SHP77 treated with DMSO at 0.1 percent for 48 hours (cell line): ENCODE results near the gene SNAPC4.
A peak's percentile ranks its signal among the peaks of the same experiment; 100 is the strongest.

Experiments
- DNase-seq: peaks from one replicate; lab custom pipeline; 2025; lab: John Stamatoyannopoulos, UW

SNAPC4 gene, protein sequence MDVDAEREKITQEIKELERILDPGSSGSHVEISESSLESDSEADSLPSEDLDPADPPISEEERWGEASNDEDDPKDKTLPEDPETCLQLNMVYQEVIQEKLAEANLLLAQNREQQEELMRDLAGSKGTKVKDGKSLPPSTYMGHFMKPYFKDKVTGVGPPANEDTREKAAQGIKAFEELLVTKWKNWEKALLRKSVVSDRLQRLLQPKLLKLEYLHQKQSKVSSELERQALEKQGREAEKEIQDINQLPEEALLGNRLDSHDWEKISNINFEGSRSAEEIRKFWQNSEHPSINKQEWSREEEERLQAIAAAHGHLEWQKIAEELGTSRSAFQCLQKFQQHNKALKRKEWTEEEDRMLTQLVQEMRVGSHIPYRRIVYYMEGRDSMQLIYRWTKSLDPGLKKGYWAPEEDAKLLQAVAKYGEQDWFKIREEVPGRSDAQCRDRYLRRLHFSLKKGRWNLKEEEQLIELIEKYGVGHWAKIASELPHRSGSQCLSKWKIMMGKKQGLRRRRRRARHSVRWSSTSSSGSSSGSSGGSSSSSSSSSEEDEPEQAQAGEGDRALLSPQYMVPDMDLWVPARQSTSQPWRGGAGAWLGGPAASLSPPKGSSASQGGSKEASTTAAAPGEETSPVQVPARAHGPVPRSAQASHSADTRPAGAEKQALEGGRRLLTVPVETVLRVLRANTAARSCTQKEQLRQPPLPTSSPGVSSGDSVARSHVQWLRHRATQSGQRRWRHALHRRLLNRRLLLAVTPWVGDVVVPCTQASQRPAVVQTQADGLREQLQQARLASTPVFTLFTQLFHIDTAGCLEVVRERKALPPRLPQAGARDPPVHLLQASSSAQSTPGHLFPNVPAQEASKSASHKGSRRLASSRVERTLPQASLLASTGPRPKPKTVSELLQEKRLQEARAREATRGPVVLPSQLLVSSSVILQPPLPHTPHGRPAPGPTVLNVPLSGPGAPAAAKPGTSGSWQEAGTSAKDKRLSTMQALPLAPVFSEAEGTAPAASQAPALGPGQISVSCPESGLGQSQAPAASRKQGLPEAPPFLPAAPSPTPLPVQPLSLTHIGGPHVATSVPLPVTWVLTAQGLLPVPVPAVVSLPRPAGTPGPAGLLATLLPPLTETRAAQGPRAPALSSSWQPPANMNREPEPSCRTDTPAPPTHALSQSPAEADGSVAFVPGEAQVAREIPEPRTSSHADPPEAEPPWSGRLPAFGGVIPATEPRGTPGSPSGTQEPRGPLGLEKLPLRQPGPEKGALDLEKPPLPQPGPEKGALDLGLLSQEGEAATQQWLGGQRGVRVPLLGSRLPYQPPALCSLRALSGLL (N-terminal part only)

DNA sequence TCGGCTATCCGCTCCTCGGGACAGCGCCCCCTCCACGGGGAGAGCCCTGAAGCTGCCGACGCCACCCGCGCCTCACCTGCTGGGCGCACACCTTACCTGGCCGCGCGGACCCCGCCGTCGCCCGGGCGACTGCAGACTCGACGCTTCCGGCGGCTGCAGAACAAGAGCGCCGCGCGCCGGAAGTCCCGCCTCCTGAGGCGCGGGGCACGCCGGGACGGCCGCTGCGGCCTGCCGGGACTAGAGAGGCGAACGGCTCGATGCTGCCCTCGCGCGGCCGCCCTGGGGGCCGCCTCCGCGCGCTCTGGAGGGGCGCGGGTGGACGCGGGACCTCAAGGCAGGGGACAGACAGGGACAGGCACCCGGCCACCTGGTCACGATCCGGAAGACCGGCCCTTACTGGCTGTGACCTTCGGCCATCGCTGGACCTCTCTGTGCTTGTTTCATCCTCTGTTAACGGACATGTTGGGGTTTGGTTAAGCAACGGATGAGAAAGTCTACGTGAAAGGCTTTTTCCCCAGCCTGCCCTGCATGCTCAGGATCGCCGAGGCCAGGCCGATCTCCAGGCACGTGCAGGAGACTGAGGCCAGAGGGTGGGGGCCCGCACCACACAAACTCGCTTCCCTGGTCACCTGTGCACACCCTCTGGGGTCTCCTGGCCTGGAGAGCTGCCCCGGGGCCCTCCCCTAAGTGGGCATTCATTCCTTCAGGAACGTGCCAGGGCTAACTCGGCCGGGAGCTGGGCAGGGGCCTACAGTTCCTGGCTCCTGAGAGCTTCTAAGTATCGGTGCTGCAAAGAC, at the start of gene SNAPC4:
TSS of gene SNAPC4 (minus strand) at position 133 of the 797 bp plus-strand sequence. CDS start 1,742 bp downstream, outside the sequence.
- DNase-seq: peak; percentile 58

DNA sequence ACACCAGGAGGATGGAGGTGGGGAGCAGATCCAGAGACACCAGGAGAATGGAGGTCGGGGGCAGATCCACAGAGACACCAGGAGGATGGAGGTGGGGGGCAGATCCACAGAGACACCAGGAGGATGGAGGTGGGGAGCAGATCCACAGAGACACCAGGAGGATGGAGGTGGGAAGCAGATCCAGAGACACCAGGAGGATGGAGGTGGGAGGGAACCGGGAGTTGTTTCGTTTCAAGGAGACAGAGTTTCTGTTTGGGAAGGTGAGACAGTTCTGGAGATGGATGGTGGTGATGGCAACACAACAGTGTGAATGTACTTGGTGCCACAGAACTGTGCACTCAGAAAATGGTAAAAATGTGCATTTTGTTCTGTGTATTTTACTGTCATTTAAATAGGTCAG, 48.7 kb upstream of the SNAPC4 start:
- DNase-seq: no peak

DNA sequence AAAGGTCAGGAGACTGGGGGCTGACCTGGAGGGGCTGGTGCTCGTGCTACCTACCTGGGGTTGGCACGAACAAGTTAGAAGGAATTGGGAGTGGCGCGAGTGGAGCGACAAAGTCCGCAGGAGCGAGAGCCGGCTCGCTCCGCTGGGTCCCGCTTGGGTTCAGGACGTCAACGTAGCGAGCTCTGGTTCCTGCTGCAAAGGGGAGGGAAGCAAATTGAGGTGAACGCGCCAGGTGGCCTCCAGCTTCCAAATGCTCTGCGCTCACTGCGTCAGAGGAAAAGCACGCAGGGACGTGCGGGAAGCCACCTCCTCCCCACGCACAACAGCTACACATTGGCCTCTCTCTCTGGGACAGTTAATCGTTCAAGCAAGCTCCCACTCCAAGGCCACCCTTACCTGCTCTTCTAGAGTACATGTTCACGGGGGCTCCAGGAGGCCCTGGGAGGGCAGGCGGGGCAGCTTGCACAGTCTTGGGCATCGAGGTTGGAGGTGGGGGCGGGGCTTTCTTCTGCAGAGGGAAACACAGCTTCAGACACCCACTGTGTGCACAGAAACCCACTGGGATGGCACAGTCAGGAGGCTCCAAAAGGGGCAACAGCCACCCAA, 47.3 kb upstream of the SNAPC4 start:
- DNase-seq: no peak

DNA sequence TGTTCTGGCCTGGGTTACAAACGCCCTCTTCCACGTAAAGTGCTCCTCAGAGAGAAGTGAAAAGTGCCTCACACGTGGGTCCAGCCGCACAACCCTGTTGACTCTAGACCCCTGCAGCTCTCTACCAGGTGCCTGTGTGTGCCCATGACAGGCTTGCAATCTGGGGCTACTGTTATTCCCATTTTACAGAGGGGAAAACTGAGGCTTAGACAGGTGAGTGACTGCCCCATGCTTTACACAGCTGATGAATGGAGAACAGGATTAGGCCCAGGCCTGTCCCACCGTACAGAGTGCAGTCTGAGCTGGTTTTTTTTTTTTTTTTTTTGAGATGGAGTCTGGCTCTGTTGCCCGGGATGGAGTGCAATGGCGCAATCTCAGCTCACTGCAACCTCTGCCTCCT, 45.8 kb upstream of the SNAPC4 start:
- DNase-seq: no peak

DNA sequence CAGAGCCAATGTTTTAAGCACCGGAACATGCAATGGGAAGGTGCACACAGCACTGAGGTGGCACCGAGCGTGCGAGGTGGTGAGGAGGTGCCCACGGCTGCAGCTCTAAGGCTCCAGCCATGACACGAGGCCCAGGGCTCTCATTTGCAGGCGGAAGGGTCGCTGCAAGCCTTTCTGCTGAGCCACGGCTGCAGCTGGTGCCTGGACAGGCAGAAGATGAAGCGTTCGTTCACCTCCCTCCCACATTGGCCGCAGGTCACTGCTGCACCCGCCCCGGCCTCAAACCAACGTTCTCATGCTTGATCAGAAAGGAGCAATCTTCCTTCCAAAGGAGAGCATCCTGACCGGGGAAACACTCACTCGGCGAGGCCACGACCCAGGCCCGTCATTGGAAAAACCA, 44.1 kb upstream of the SNAPC4 start:
- no peak for DNase-seq

DNA sequence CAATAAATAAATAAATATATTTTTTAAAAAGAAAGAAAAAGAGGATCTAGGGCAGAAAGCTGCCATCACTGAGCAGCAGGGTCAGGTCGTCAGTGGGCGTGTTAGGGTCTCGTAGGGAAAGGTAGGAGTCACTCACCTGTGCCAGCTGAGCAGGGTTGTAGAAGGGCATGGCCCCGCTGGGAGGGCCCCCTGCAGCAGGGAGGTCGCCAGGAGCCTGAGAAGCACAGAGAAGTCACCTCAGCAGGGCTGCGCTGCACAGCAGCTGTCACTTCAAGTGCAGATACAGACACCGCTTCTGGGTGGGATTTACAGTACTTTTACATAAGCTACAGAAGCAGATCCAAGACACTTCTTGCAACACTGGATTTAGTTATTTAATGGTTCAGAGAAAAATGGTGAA, 43.7 kb upstream of the SNAPC4 start:
- DNase-seq: no peak

DNA sequence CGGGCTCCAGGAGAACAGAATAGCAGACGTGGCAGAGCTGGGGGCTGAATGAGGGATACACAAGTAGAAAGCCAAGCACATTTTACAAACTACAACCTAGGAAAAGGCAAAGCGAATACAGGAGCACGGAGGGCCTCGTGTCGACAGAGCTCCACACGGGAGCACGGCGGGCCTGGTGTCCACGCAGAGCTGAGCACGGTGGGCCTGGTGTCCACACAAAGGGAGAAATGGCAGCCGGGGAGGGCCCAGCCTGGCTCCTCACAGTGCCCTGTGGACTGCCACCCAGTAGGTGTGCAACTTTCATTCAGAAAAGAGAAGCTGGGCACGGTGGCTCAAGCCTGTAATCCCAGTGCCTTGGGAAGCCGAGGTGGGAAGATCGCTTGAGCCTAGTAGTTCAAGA, 43.1 kb upstream of the SNAPC4 start:
- DNase-seq: no peak

DNA sequence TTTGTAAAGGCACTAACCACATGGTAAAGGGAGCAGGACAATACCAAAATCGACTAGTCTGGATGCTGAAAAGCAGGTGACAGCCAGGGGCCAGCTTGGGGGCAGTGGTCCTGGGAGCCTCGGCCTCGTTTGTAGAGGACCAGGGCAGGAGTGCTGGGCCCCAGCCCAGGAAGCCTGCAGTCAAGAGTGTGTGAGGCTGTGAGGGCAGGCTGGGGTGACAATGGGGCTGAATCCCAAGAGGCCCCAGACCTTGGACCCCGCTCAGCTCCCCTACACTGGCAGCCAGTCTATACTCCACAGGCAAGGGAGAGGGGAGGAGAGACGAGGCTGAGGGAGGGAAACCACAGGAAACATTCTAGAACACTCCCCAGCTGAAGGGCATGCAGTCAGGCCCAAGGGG, 42.3 kb upstream of the SNAPC4 start:
- no peak for DNase-seq

DNA sequence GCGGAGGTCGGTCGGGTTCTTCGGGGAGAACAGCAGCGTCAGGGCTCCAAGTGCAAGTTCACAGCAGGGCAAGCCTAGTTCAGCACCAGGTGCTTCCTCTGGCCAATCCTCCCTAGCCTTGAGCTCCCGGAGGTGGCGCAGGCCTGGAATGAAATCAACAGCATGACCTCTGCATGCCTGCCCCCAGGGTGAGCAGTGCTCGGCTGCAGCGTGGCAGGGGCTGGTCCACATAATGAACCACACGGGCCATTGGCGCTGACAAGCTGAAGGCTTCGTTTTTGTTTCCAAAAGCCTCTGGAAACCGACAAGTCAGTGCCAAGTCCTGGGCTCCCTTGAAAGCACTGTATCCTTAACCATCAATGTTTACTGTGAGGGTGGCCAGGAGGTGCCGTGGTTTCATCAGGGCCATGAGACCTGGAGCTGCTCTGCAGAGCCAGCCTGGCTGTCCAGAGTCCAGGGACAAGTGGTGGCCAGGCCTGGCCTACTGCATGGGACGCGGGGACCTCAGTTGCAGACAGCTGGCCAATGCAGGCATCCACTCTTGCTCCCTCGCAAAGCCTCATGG, 41.8 kb upstream of the SNAPC4 start:
- DNase-seq: no peak

DNA sequence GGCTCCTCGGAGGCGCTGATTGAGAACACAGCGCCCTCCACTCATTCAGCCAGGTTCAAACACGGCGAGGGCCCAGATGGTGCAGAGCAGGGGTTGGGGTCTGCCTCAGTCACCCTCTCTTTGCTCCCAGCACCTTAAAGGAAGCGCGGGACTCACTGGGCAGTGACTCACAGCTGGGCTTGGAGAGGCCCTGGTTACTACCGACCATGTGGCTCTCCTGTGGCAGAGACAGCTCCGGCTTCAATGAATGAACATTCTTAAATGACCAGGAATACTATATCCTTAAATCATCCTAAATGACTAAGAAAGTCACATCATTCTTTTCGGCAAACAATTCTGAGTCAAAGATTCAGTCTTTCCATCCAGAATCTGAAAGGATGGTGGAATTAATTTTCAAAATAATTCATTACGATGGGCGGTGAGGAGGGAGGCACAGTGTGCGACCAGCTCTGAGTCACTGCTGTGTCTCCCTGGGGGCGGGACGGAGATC, 41.3 kb upstream of the SNAPC4 start:
- DNase-seq: no peak

DNA sequence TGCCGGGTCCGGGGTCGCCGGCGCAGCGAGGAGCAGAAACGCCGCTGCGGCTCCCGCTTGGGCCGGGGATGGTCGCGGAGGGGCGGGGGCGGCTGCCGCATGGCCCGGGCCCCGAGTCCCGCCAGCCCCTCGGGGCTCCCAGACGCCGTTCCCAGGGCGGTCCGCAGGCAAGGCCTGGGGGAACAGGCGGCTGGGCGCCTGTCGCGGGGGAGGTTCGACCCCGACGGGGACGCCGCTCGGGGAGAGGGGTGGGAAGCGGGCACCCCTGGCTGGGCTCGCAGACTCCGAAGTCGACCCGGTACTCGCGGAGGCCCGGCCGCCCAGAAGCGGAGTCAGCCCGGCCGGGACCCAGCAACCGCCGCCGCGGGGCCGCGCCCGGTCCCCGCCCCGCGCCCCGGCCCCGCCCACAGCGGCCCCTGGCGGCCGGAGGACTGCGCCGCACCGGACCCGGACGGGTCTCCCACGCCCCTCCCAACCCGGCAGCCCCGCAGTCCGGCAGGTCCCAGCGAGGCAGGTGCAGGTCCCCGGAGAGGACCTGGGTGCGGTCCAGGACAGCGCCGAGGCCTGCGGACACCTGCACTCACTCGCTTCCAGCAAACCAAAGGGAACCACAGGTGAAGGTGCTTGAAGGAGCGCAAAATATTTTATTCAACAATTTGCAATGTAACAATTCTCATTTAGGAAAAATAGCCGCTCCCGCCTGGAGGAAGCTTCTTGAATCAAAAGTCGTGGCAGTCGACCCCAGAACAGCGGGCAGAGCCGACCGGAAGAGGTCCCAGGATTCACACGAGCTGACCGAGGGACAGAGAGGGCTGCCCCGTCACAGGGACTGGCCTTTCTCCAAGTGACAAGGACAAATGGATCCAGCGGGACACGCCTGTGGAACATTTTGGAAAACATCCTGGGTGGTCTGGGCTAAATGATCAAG, 39.8 kb upstream of the SNAPC4 start, which contains the start of gene INPP5E:
TSS of gene INPP5E (minus strand) at position 365 of the 928 bp plus-strand sequence. CDS start 426 bp downstream, outside the sequence.
- DNase-seq: no peak

DNA sequence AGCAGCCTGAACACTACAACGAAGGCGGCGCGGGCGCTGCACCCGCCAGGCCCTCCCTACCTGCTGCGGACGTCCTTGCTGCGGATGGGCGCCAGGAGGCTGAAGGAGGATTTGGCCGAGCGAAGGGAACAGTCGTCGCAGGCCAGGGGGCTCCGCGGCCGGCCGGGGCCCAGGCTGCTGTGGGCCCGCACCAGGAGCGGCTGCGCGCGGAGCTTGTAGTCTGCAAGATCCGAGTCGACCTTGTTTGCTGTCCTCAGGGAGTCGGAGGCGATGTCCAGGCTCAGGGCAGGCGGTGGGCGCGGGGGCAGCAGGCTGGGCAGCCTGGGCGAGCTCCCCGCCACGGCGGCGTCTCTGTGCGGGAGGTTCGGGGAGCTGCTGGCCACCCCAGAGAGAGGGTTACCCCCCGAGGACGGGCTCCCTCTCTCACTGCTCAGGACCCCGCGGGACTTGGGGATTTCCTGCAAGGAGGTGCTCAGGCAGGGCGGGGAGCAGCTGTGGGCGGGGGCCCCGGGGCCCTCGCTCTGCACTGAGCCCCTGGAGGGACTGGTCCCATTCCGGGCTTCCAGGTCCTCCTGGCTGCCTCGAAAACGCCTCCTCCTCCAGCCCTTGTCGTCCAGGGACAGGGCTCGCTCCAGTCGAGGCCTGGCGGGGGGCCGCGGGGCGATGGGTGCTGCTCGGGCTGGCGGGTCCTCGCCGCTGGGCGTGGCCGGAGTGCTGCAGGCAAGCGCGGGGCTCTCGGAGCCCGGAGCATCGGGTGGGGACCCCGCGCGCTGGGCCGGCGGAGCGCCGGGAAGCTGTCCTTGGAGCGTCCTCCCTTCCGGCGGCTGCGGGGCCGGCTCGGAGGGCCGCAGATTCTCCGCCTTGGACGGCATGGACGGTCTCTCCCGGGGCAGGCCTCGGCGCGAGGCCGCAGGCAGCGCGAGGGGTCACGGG, 38.8 kb upstream of the SNAPC4 start:
- no peak for DNase-seq

DNA sequence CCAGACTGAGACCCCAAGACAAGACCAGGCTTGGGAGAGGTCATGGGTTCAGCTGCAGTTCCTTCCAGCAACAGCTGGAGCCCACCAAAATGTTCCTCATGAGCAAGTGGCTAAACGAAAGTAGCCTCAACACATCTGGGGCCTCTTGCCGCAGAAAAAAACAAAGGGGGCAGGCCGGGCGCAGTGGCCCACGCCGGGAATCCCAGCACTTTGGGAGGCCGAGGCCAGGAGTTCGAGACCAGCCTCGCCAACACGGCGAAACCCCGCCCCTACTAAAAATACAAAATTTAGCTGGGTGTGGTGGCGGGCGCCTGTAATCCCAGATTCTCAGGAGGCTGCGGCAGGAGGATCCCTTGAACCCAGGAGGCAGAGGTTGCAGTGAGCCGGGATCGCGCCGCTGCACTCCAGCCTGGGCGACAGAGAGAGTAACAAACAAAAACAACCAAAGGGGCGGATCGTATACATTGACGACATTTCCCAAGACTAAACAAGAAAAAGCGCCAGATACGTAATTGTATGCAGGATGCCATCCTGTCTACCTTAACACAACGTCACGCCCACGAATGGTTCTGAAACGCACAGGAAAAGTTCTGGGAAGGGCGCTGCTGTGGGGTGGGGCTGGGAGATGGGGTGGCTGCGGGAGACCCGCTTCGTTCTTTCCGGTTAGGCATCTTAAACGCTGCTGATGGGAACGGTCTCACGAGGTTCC, 38.0 kb upstream of the SNAPC4 start:
- DNase-seq: no peak

DNA sequence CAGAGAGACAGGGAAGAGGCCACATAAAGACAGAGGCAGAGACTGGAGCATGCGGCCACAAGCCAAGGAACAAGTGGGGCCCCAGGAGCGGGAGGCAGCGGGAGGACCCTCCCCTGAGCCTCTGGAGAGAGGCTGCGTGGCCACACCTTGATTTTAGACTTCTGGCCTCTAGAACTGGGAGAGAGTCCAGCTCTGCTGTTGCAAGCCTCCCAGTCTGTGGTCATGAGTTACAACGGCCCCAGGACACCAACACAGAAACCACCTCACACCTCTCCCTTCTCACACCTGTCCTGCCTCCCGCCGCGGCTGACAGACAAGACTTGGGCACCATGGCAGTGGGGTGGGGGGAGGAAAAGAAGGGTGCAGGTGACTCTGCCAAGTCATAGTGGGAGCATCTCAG, 37.5 kb upstream of the SNAPC4 start:
- DNase-seq: no peak

DNA sequence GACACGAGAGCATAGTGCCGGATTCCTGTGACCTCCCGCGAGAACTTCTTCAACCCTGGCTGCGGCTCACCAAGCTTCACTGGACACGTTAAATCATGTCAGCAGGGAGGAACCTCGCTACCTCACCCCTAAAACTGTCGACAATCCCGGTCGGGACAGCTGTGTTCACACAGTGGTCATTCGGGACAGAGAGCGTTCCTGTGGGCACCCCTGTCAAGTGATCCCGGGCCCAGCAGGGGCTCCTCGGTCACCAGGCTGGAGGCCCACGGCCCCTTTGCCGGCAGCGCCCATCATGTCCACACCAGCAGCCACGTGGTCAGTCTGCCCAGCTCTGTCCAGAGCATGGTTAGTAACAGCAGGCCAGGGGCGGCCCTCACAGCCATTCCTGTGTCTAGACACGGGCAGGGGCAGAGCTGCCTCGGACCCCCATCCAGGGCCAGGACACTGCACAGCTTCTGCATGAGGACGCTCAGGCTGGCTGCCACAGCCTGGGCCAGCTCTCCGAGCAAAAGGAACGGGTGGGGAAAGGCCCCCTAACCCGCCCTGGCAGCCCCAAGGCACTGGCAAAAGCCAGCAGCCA, 36.2 kb upstream of the SNAPC4 start:
- DNase-seq: no peak

DNA sequence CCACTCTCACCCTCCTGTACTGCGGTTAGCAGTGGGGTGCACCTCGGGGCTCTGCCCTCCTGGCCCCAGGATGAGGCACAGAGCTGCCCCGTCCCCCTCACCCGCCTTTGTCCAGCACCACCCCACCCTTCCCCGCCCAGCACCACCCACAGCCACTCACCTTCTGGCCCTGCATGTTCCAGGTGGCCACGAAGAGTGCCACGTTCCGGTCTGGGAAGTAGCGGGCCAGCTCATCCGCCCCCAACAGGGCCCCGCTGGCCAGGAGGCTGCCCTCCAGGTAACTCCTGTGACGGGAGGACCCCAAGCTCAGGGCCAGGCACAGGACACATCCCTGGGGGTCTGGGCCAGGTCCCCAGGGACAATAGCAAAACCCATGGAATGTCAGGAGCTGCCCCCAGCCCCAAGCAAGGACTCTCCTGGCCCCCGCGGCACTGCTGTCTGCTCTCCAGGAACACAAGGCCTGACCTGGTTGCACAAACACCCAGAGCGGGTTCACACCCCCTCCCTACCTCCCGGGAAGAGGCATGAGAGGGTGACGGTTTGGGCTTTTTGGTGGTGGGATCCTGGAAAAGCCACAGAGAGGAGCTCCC, 34.7 kb upstream of the SNAPC4 start:
- DNase-seq: no peak
